Measurements from ENCODE around the gene HDDC2. TPM values are rescaled to one million over a fixed set of nuclear protein-coding genes. Genes with fewer than 3 reads are reported as not detected.

Gene HDDC2
- total RNA-seq = 14.9 and 20.5 TPM in 2 replicates

- no peak for DNase-seq (ENCODE audit: extremely low read depth, low read depth, low spot score)
These were observed at the start of gene HDDC2 for GRCh38 chr6:125301435-125302391. TSS of gene HDDC2 (minus strand) at chr6:125301967. CDS start at chr6:125301932, 35 bp downstream.

- no peak for DNase-seq (ENCODE audit: extremely low read depth, low read depth, low spot score)
These were observed 45.3 kb upstream of the HDDC2 start for GRCh38 chr6:125346926-125347563.

- no peak for DNase-seq (ENCODE audit: extremely low read depth, low read depth, low spot score)
These were observed 44.6 kb upstream of the HDDC2 start for GRCh38 chr6:125346201-125346925.

GRCh38 chr6:125341460-125341859 lies 39.7 kb upstream of the HDDC2 start:
- no peak for DNase-seq (ENCODE audit: extremely low read depth, low read depth, low spot score)

GRCh38 chr6:125340991-125341390 lies 39.2 kb upstream of the HDDC2 start:
- no peak for DNase-seq (ENCODE audit: extremely low read depth, low read depth, low spot score)

- DNase-seq (ENCODE audit: extremely low read depth, low read depth, low spot score) = no peak
These were observed 38.5 kb upstream of the HDDC2 start for GRCh38 chr6:125340175-125340835.

- no peak for DNase-seq (ENCODE audit: extremely low read depth, low read depth, low spot score)
These were observed 37.9 kb upstream of the HDDC2 start for GRCh38 chr6:125339653-125340052.

- DNase-seq (ENCODE audit: extremely low read depth, low read depth, low spot score) = no peak
These were observed 36.6 kb upstream of the HDDC2 start for GRCh38 chr6:125338381-125338780.

GRCh38 chr6:125337706-125338105 lies 35.9 kb upstream of the HDDC2 start:
- no peak for DNase-seq (ENCODE audit: extremely low read depth, low read depth, low spot score)

- DNase-seq (ENCODE audit: extremely low read depth, low read depth, low spot score) = no peak
These were observed 30.9 kb upstream of the HDDC2 start for GRCh38 chr6:125332664-125333063.

- DNase-seq (ENCODE audit: extremely low read depth, low read depth, low spot score) = no peak
These were observed 23.8 kb upstream of the HDDC2 start for GRCh38 chr6:125325586-125325985.

GRCh38 chr6:125323376-125323775 lies 21.6 kb upstream of the HDDC2 start:
- DNase-seq (ENCODE audit: extremely low read depth, low read depth, low spot score) = no peak

- no peak for DNase-seq (ENCODE audit: extremely low read depth, low read depth, low spot score)
These were observed 14.9 kb upstream of the HDDC2 start for GRCh38 chr6:125316621-125317020.

- DNase-seq (ENCODE audit: extremely low read depth, low read depth, low spot score) = no peak
These were observed 13.8 kb upstream of the HDDC2 start for GRCh38 chr6:125315548-125315947.

- DNase-seq (ENCODE audit: extremely low read depth, low read depth, low spot score) = peak; percentile 48
These were observed 12.3 kb upstream of the HDDC2 start for GRCh38 chr6:125314009-125314581.

GRCh38 chr6:125312950-125313349 lies 11.2 kb upstream of the HDDC2 start:
- no peak for DNase-seq (ENCODE audit: extremely low read depth, low read depth, low spot score)

- no peak for DNase-seq (ENCODE audit: extremely low read depth, low read depth, low spot score)
These were observed 10.7 kb upstream of the HDDC2 start for GRCh38 chr6:125312478-125312877.

GRCh38 chr6:125310994-125311649 lies 9.4 kb upstream of the HDDC2 start:
- peak; percentile 54 for DNase-seq (ENCODE audit: extremely low read depth, low read depth, low spot score)

- DNase-seq (ENCODE audit: extremely low read depth, low read depth, low spot score) = no peak
These were observed 6.3 kb upstream of the HDDC2 start for GRCh38 chr6:125307964-125308615.

All from glomerular endothelial cell (primary cell).